ENCODE measurements around the gene MRPL41.
"Not testable (repeated sequence)": the region's sequence is repeated elsewhere in the genome, so short reads cannot be mapped to it uniquely, and the experiment has no call there.

The MRPL41 gene

DNA sequence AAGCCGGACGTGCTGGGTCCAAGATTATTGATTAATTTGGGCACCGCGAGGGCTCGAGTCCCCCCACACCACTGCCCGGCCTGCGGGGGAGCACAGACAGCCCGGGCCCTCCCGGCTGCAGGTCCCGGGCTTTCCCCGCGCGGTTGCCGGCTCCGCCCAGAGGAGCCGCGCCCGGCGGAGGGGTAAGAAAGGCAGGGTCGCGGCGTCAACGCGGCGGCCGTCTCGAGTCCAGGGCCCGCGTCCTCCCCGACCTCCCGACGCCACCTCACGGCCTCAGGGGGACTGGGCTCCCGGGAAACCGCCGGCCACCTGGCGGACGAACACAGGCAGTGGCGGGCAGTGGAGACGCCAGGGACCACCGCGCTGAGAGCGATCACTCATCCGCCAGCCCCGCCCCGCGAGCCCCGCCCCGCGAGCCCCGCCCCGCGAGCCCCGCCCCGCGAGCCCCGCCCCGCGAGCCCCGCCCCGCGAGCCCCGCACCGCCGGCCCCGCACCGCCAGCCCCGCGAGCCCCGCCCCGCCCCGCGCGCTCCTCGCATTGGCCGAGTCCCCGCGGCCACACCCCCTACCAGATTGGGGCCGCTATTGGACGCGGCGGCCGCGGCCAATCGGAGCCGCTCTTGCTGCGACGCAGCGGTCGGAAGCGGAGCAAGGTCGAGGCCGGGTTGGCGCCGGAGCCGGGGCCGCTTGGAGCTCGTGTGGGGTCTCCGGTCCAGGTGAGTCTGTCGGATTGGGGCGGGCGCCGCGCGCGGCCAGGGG lies at the start of gene MRPL41:
TSS of gene MRPL41 (plus strand) at position 616 of the 758 bp plus-strand sequence. CDS start 203 bp downstream, outside the sequence.
- peak; percentile 93 for DNase-seq

DNA sequence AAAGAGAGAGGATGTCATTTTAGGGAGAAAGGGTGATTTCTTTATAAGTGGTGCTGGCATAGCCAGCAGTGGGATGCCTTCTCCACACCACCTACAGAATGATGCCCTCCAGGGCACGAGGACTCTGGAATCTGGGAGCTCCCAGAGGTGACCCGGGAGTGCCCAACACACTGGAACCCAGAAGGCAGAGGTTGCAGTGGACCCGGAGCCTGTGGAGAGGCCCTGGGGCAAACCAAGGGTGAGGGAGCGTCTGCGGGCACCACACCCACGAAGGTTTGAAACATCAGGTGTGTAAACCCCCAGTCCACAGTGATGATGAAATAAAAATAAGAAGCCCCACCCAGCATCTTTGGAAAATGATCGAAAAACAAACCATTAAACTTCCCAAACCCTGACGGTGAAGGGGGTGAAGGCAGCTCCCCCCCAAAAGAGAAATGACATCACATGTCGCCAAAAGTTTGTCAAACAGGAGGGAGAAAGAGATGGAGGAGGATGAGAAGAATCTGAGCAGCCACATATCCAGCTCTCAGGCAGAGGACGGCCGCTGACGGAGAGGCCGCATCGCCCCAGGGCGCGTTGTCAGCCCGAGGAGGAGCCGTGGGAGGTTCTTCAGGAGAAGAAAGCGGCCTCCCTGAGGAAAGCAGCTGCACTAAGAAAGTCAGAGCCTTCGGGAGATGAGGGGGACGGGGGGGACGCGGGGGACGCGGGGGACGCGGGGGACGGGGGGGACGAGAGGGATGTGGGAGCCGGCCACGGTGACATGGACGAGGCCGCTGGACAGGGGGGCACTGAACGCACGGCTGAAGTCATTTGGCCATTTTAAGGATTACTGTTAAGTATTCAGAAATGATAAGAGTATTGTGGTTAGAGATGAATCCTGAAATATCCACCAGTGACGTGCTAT lies 49.4 kb upstream of the MRPL41 start:
- DNase-seq, result no peak

DNA sequence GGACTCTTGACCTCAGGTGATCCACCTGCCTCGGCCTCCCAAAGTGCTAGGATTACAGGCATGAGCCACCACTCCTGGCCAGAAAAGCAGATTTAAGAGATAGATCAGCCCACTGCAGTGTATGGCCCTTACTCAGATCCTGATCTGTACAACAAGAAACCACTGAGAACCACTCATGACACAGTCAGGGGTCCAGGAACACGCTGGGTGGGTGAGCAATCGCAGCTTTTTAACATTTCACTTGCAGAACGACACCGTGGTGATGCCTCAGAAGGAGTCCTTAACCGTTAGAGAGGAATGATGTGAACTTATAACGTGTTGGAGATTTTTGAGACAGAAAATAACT lies 47.3 kb upstream of the MRPL41 start:
- no peak for DNase-seq

DNA sequence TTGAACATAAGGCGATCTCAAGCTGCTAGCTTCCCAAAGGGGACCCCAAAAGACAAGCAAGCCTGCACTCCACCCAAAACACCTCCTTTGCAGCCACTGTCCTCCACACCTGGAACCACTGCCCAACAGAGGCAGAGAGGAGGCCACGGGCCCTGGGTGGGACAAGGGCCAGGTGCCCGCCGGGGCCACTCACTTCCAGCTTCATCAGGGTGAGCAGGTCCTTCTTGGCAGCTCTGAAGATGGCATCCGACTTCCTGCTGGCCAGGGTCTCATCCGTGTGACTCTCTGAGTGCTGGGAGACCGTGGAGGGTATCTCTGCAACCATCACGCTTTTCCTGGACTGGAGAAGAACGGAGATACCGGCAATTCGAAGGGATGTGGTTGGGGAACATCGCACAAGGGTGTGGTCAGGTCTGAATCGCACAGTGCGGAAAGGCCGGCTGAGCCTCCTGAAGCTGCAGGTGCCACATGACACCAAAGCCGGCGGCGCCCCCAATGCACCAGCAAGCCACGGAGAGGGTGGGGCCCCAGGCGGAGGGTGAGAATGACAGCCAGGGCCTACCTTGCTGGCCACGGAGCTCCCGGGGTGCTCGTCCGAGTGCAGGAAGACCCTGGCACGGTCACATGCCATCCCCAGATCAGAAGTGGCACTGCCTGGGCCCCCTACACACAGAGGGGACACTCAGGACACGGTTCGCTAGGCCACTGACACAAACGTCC lies 46.1 kb upstream of the MRPL41 start:
- DNase-seq, result no peak

DNA sequence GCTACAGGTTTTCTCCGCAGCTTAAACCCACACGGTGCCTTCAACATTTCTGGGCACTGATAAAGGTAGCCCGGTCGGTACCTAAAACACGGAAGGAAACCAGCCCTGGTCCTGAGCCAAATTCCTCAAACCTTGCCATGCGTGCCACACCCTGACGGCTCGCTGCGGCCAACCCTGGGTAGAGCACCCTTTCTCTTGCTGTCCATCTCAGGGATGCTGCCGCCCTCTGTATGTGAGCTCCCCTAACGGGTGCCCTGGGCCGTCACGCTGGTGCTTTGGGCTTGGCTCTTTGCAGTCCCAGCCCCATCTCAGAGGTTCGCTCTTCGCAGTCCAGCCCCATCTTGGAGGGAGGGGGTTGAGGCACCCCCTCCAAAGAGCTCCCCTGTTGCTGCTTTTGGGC lies 45.4 kb upstream of the MRPL41 start:
- DNase-seq, result no peak

DNA sequence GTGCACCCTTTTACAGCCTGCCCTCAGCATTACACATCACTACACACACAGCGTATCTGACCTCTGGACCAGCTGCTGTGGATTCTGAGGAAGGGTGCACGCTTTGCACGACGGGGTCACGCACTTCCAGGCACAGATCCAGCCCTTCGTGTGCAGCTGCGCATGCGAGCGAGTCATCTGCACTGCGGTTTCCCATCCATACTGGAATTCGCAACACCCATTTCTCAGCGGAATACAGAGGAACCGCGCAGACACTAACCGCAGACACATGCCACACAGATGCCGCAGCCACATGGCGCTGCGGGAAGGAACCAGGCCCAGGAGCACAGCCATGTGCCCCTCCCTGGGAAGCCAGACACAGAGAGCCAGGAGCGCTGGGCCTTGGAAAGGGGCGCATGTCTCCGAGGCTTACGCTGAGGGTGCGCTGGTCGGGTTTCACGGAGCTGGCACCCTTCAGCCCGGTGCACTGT lies 44.9 kb upstream of the MRPL41 start:
- DNase-seq, result no peak

DNA sequence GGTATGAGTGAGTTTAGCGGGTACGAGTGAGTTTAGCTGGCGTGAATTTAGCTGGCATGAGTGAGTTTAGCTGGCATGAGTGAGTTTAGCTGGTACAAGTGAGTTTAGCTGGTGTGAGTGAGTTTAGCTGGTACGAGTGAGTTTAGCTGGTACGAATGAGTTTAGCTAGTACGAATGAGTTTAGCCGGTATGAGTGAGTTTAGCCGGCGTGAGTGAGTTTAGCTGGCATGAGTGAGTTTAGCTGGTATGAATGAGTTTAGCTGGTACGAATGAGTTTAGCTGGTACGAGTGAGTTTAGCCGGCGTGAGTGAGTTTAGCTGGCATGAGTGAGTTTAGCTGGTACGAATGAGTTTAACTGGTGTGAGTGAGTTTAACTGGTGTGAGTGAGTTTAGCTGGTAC lies 42.5 kb upstream of the MRPL41 start:
- DNase-seq, result no peak

DNA sequence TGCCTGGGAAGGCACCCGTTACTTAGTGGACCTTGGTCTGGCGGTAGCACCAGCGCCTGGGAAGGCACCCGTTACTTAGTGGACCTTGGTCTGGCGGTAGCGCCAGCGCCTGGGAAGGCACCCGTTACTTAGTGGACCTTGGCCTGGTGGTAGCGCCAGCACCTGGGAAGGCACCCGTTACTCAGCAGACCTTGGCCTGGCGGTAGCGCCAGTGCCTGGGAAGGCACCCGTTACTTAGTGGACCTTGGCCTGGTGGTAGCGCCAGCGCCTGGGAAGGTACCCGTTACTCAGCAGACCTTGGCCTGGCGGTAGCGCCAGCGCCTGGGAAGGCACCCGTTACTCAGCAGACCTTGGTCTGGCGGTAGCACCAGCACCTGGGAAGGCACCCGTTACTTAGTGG lies 40.6 kb upstream of the MRPL41 start:
- not testable (repeated sequence) for DNase-seq

DNA sequence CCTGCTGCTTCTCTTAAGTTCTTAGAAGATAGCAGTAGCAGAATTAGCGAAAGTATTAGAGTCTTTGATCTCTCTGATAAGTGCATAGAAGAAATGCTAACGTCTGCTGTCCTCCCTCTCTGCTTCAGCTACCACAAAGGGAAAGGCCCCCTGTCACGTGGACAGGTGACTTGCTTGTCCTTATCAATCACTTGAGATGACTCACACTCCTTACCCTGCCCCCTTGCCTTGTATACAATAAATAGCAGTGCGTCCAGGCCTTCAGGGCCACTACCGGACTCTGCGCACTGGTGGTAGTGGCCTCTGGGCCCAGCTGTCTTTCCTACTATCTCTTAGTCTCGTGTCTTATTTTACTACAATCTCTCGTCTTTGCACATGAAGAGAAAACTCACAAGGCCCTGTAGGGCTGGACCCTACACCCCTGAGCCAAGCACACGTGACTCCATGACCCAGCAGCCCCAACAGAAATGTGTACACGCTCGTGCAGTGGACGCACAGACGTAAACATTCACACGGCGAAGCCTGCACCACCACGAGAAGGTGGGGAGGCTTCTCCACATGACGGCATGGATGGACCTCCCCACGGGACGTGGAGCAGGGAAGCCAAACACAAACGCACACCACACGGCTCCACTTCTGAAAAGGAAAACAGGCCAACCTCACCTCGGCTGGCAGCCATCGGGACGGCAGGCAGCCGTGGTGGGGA lies 39.8 kb upstream of the MRPL41 start:
- no peak for DNase-seq

DNA sequence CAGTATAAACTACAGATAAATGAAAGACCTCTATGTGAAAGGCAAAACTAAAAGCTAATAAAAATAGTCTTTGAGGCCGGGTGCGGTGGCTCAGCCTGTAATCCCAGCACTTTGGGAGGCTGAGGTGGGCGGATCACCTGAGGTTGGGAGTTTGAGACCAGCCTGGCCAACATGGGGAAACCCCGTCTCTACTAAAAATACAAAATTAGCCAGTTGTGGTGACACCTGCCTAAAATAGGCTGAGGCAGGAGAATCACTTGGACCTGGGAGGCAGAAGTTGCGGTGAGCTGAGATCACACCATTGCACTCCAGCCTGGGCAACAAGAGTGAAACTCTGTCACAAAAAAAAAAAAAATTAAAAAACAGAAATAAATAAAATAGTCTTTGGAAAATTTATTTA lies 38.5 kb upstream of the MRPL41 start:
- DNase-seq, result not testable (repeated sequence)

DNA sequence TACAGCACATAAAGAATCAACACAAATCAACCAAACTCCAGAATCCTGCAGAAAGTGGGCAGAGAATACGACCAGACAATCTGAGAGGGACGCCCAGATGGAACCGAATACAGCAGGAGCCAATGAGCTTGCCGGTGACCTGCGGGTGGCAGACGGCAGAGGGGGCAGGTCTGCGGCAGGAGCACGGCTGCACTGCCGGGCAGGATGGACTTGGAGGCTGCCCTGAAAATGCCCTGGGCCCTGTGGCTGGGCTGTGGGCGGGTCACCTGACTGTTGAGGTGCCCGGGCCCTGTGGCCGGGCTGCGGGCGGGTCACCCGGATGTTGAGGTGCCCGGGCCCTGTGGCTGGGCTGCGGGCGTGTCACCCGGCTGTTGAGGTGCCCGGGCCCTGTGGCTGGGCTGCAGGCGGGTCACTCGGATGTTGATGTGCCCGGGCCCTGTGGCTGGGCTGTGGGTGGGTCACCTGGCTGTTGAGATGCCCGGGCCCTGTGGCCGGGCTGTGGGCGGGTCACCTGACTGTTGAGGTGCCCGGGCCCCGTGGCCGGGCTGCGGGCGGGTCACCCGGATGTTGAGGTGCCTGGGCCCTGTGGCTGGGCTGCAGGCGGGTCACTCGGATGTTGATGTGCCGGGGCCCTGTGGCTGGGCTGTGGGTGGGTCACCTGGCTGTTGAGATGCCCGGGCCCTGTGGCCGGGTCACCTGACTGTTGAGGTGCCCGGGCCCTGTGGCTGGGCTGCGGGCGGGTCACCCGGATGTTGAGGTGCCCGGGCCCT lies 37.7 kb upstream of the MRPL41 start:
- DNase-seq, result not testable (repeated sequence)

DNA sequence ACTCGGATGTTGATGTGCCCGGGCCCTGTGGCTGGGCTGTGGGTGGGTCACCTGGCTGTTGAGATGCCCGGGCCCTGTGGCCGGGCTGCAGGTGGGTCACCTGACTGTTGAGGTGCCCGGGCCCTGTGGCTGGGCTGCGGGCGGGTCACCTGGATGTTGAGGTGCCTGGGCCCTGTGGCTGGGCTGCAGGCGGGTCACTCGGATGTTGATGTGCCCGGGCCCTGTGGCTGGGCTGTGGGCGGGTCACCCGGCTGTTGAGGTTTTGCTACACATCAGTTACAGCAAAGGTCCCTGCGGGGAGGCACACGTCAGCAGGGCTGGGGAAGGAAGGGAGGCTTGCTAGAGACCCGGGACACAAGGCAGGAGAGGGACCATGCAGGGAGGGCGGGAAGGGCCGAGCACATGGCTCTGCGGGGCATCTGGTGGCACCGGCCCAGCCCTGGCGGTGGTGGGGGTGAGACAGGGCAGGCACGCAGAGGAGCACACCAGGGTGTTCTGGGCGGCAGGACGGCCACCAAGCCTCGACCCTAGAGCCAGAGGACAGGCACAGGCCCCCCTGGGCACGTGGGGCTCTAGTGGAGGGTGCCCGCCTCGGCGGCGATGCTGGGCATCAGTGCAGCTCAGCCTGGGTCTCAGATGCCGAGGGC lies 36.9 kb upstream of the MRPL41 start:
- no peak for DNase-seq

DNA sequence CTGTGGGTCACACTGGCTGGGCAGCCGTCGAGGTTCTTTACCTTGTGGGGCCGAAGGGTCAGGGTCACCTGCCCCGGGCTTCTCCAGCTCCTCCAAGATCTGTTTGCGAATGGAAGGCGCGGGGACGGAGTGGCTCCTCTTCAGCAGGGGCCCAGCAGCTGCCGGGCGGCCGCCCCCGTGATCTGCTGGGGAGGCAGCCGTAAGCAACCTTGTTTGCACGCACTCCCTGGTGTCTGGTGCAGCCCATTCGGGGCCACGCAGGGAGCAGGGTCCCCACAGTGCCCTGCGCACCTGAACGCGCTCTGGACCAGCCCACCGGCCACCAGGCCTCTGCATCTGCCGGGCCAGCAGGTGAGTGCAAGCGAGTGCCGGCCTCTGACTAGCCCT lies 36.3 kb upstream of the MRPL41 start:
- no peak for DNase-seq

DNA sequence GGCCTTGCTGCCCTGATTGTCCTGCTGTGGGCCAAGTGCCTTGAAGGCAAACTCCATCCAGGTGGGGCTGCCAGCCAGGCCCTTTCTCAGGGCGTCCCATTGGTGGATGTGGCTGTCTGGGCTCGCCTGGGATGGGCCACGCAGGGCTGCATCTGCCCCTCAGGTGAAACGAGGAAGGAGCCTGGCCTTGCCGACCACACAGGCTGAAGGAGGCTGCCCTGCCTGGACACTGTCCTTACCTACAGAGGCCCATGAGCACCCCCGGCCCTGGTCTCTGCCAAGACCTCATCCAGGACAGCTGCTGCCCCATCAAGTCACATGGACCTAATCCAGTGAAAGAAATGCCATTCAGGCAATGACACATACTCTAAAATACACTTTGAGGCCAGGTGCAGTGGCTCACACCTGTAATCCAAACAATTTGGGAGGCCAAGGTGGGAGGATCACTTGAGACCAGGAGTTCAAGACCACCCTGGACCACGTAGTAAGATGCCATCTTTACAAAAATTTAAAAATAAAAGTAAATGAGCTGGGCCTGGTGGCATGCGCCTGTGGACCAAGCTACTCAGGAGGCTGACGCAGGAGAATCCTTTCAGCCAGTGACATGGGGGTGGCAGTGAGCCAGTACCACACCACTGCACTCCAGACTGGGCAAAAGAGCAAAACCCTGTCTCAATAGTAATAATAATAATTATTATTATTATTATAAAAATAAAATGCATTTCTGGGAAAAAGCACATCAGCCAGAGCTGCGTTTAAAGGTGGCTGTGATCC lies 35.3 kb upstream of the MRPL41 start:
- no peak for DNase-seq

DNA sequence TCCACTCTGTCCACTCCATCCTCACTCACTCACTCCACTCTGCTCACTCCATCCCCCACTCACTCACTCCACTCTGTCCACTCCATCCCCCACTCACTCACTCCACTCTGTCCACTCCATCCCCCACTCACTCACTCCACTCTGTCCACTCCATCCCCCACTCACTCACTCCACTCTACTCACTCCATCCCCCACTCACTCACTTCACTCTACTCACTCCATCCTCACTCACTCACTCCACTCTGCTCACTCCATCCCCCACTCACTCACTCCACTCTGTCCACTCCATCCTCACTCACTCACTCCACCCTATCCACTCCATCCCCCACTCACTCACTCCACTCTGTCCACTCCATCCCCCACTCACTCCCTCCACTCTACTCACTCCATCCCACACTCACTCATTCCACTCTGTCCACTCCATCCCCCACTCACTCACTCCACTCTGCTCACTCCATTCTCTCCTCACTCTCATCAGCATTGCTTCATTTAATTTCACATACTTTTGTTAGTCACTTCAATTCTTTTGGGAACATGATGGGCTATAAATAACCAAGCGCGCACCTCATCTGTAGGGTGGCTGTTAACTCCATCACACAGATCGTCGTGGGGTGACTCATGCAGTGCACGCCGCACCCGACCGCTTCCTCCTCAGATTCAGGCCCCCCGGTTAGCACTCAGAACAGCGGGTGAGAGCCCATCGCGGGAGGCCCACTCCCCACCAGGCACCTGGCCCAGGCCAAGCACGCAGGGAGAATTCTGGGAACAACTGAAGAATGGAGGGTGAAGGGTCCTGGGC lies 32.8 kb upstream of the MRPL41 start:
- not testable (repeated sequence) for DNase-seq

DNA sequence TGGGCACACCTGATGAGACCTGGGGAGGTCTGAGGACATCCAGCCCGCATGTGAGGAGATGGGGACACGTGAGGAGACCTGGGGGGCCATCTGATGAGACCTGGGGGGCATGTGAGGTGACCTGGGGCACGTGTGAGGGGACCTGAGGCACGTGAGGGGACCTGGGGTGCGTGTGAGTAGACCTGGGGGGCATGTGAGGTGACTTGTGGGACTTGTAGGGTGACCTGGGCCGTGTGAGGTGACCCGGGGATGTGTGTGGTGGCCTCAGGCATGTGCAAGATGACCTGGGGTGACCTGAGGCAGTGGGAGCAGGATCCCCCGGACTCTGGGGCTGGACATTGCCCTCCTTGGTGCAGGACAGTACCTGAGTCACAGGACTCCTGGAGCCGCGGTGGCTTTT lies 32.1 kb upstream of the MRPL41 start:
- no peak for DNase-seq

DNA sequence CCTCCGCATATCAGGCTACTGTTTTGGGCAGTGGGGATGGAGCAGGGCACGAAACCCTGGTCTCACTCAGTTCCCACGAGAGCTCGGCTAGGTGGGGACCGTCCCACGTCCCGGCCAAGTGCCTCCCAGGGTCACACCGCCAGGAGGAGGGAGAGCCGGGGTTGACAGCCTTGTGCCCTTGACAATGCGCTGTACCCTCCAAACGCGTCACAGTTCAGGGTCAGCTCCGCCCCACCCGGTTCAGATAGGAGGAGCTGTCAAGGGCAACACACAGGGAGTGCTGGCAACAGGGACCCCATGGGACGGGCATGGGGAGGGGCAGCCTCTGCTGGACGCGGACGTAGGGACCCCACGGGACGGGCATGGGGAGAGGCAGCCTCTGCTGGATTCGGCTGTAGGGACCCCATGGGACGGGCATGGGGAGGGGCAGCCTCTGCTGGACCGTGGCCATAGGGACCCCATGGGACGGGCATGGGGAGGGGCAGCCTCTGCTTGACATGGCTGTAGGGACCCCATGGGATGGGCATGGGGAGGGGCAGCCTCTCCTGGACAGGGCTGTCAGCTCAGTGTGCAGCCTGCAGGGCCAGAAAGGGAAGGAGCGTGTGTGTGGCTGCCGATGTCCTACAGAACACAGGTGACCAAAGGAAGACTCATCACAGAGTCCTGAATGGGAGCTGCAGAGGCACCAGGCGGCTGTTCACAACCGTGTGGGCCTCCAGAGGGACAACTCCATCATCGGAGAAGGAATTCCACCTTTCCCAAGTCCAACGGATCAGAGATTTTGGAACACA lies 30.9 kb upstream of the MRPL41 start:
- no peak for DNase-seq

DNA sequence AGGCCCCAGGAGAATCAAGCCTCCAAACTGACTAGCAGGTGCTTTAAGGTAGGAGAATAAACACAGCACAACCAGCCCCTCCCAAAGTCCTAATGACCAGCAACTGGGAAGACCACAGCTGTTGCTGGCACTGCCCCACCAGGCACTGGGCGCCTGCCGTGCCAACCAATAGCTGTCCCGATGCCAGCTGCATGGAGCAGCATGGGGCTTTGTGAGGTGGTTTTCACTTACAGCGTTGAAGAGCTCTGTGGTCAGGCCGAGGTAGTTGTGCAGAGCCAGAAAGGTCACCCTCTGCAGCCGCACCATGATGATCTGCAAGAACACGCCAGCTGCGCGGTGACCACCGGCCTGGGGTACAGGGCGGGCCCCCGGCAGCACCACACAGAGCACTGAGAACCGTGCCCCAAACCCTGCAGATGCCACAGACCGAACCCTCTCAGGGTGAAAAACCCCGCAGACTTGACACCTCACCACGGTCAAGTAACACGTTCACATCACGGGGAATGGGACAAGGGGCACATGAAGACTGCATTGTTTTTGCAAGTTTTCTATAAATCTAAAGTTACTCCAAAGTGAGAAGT lies 30.2 kb upstream of the MRPL41 start:
- DNase-seq, result peak; percentile 9
